AG04450 (cell line): ENCODE results near the gene DPP6. TPM values are rescaled to one million over a fixed set of nuclear protein-coding genes. Genes with fewer than 3 reads are reported as not detected.

Experiments used
- CTCF ChIA-PET: fragments of 300-600, 350-600 bp; formaldehyde crosslinking; extraction: SDS; loops from one replicate; lab custom pipeline; 2022; ENCODE audit warnings: antibody characterized with exemption, inconsistent platforms; lab: Charles Lee
- POLR2A ChIA-PET: fragments of 350-600 bp; formaldehyde crosslinking; extraction: SDS; loops from one replicate; lab custom pipeline; 2021; ENCODE audit warnings: antibody characterized with exemption, inconsistent platforms; lab: Yijun Ruan, JAX
- DNase-seq: peaks from one replicate; pipeline ENCODE4 v3.0.0-alpha.2; 2011; ENCODE audit warnings: low read depth, low spot score
- H3K27ac ChIP-seq: one replicate; pipeline ENCODE4 v1.5.1; 2012; ENCODE audit warnings: low read depth, low read length, control low read depth
- H3K27me3 ChIP-seq: one replicate; pipeline ENCODE4 v1.6.0; 2012; ENCODE audit warnings: low read length; ENCODE audit not compliant: control insufficient read depth, insufficient read depth
- H3K4me3 ChIP-seq: 2 replicates; pipeline ENCODE4 v1.5.1; 2011; ENCODE audit warnings: mild to moderate bottlenecking, low read depth, low read length, control low read depth
- H3K9me3 ChIP-seq: 2 replicates; pipeline ENCODE4 v1.5.1; 2012; ENCODE audit warnings: low read length; ENCODE audit not compliant: control insufficient read depth, insufficient read depth
- CTCF ChIP-seq: IDR thresholded peaks from 2 replicates; pipeline ENCODE4 v1.5.1; 2011; ENCODE audit warnings: low read depth, low read length, control low read depth, inconsistent platforms
- polyA plus RNA-seq: library from polyadenylated mRNA; depleted of rRNA; stranded (reverse); fragments of >200 nt; gene quantifications from 2 replicates; pipeline ENCODE4 v1.2.3, GENCODE V29; 2011

DPP6 gene
- polyA plus RNA-seq, 1 experiment = not detected

DNA sequence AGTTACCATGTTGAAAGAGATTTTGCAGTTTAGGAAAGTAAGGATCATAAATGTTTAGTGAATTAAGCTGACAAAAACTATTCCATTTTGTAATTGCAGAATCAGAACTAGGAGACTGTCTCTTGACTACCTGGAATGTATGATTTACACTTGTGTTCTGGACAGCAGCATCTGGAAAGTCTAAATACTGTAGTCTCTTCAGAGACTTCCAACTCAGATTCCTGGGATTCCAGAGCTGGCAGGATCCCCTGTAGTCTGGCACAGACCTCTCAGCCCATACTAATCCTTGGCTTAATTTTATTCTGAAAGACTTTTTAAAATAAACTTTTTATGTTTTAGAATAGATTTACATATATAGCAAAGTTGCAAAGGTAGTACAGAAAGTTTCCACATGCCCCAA, 452.7 kb downstream of the DPP6 start:
- ChIA-PET CTCF (interaction anchor here (2.0 kb wide), 1 partner anchor 10 kb away, joined by 9 read pairs; no protein-coding TSS in a partner anchor), POLR2A (no interaction called here)
- no peak for TF ChIP-seq CTCF
- Histone ChIP-seq H3K27me3 (no peaks in the 10 kb centered on the region), H3K27ac (no peak overlapping the region), H3K9me3 (peaks cover 12% of the 10 kb centered on the region), H3K4me3 (no peak overlapping the region)
- no peak for DNase-seq

- no peak overlapping the region for H3K27ac ChIP-seq
- H3K4me3 ChIP-seq = no peak overlapping the region
- no peaks in the 10 kb centered on the region for H3K27me3 ChIP-seq
- POLR2A ChIA-PET = no interaction called here
- CTCF ChIA-PET = interaction anchor here (2.0 kb wide), 1 partner anchor 10 kb away, joined by 9 read pairs; no protein-coding TSS in a partner anchor
- DNase-seq = no peak
- peaks cover 14% of the 10 kb centered on the region for H3K9me3 ChIP-seq
- TF ChIP-seq CTCF = no peak
Measured at GRCh38 chr7:154505362-154505761, 453.2 kb downstream of the DPP6 start.

GRCh38 chr7:154509192-154509591, 457.0 kb downstream of the DPP6 start:
- no peak overlapping the region for H3K27ac ChIP-seq
- peaks cover 17% of the 10 kb centered on the region for H3K9me3 ChIP-seq
- no peak overlapping the region for H3K4me3 ChIP-seq
- CTCF ChIA-PET = no interaction called here
- TF ChIP-seq CTCF = no peak
- POLR2A ChIA-PET = no interaction called here
- H3K27me3 ChIP-seq = no peaks in the 10 kb centered on the region
- DNase-seq = no peak

- H3K27ac ChIP-seq = no peak overlapping the region
- DNase-seq = no peak
- ChIA-PET CTCF (no interaction called here), POLR2A (no interaction called here)
- no peaks in the 10 kb centered on the region for H3K27me3 ChIP-seq
- TF ChIP-seq CTCF = no peak
- no peak overlapping the region for H3K4me3 ChIP-seq
- peaks cover 28% of the 10 kb centered on the region for H3K9me3 ChIP-seq
Measured at GRCh38 chr7:154512121-154512833, 460.1 kb downstream of the DPP6 start.

DNA sequence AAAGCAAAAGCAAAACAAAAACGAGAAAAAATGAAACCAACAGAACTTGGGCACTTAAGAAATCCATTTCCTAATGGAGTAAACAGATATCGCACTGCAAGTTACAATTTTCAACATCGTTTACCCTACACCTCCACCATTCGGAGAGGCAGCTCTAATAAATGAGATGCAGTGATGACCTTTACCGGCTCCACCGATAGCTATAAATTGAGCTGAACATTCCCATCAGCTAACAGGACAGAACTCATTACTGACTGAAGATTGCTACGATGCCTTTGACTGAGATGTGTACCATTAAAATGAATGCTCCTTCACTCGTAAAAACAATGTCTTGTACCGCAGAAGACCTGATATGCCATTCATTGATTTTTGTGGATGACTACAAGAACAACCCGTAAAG, 465.6 kb downstream of the DPP6 start:
- no peak overlapping the region for H3K27ac ChIP-seq
- CTCF ChIA-PET = no interaction called here

More for the DNA sequence above, 465.6 kb downstream of the DPP6 start:
- no peak overlapping the region for H3K4me3 ChIP-seq
- H3K9me3 ChIP-seq = peaks cover 37% of the 10 kb centered on the region
- H3K27me3 ChIP-seq = no peaks in the 10 kb centered on the region
- no peak for DNase-seq
- POLR2A ChIA-PET = no interaction called here
- no peak for TF ChIP-seq CTCF
